Panc1 (cell line): Measurements from ENCODE around the gene SCAMP4. TPM values are rescaled to one million over a fixed set of nuclear protein-coding genes. Genes with fewer than 3 reads are reported as not detected.

Source experiments
- ATAC-seq: fragments of 200-7000 bp; cut with Tn5 transposase; 2 replicates; pipeline ENCODE4 v1.9.1; 2020; ENCODE audit warnings: mild to moderate bottlenecking, moderate library complexity
- BruUV-seq: library from RNA; stranded (reverse); fragments of 400-500 nt; replicated peaks from 2 replicates; lab custom pipeline; 2021; lab: Mats Ljungman, UMichigan
- CTCF ChIA-PET: fragments of 300-600 bp; sonication (Branson Sonifier 250); formaldehyde crosslinking; loops from one replicate; lab custom pipeline; 2022; ENCODE audit warnings: antibody characterized with exemption; lab: Charles Lee
- POLR2A ChIA-PET: fragments of 300-600 bp; sonication (Branson Sonifier 250); formaldehyde crosslinking; loops from one replicate; lab custom pipeline; 2022; ENCODE audit warnings: antibody characterized with exemption; lab: Charles Lee
- DNase-seq: peaks from one replicate; pipeline ENCODE4 v3.0.0-alpha.2; 2010; ENCODE audit warnings: low read depth, low spot score
- H3K27ac ChIP-seq: 2 replicates; pipeline ENCODE4 v1.5.1; 2011; ENCODE audit warnings: mild to moderate bottlenecking, low read length, inconsistent platforms
- H3K27me3 ChIP-seq: fragments of 200-500 bp; sonication (Bioruptor generic); 2 replicates; pipeline ENCODE4 v1.6.0; 2014; ENCODE audit warnings: low read length, inconsistent platforms; ENCODE audit not compliant: control insufficient read depth, insufficient read depth
- H3K36me3 ChIP-seq: fragments of 200-500 bp; sonication (Bioruptor generic); 2 replicates; pipeline ENCODE4 v1.5.1; 2014; ENCODE audit warnings: inconsistent platforms, mild to moderate bottlenecking, low read length, moderate library complexity; ENCODE audit not compliant: control insufficient read depth, insufficient read depth
- H3K4me1 ChIP-seq: 2 replicates; pipeline ENCODE4 v1.5.1; 2011; ENCODE audit warnings: inconsistent platforms, mild to moderate bottlenecking, low read length, moderate library complexity; ENCODE audit not compliant: control insufficient read depth, insufficient read depth
- H3K4me3 ChIP-seq, 2 experiments: 2 replicates each; pipeline ENCODE4 v1.5.1; 2011 to 2012; ENCODE audit warnings: low read depth in 2 of 2, low read length in 2 of 2, mild to moderate bottlenecking in 2 of 2, inconsistent platforms in 1 of 2, moderate library complexity in 1 of 2
- H3K9me3 ChIP-seq: fragments of 200-500 bp; sonication (Bioruptor generic); 2 replicates; pipeline ENCODE4 v1.5.1; 2014; ENCODE audit warnings: low read depth, mild to moderate bottlenecking, inconsistent platforms, low read length, moderate library complexity; ENCODE audit not compliant: control insufficient read depth, insufficient read depth
- CTCF ChIP-seq: fragments of 450-650 bp; IDR thresholded peaks from 2 replicates; pipeline ENCODE4 v1.5.1; 2017; ENCODE audit warnings: mild to moderate bottlenecking
- POLR2AphosphoS5 ChIP-seq: IDR thresholded peaks from 2 replicates; pipeline ENCODE4 v1.6.1; 2012; ENCODE audit warnings: mild to moderate bottlenecking, low read depth, low read length, moderate library complexity
- REST ChIP-seq, 2 experiments: IDR thresholded peaks; 2 replicates each; pipeline ENCODE4 v1.6.1; 2011 to 2012; ENCODE audit warnings: low read depth in 2 of 2, control low read depth in 1 of 2, low read length in 1 of 2, mild to moderate bottlenecking in 1 of 2, moderate library complexity in 1 of 2; ENCODE audit not compliant: insufficient read depth in 1 of 2
- SIN3A ChIP-seq: IDR thresholded peaks from 2 replicates; pipeline ENCODE4 v1.6.1; 2012; ENCODE audit warnings: low read depth, mild to moderate bottlenecking, low read length, moderate library complexity, borderline replicate concordance; ENCODE audit not compliant: insufficient read depth
- TCF7L2 ChIP-seq: IDR thresholded peaks from 2 replicates; pipeline ENCODE4 v1.6.1; 2011; ENCODE audit warnings: mild to moderate bottlenecking, low read depth, low read length, inconsistent platforms
- in situ Hi-C: cut with HindIII; loops from 2 replicates; pipeline ENCODE4 v1.10.0; 2016; ENCODE audit warnings: low sequenced_read_pairs, low pct_unique_long_range_greater_than_20kb
- intact Hi-C: fragments of 100-400 bp; cut with micrococcal nuclease; formaldehyde crosslinking; loops from one replicate; pipeline ENCODE4 v1.10.0; 2022; ENCODE audit not compliant: unreplicated experiment
- total RNA-seq: library from RNA; stranded (reverse); gene quantifications from one replicate; pipeline ENCODE4 v1.2.1, GENCODE V29; 2021; ENCODE audit not compliant: unreplicated experiment

The SCAMP4 gene
- total RNA-seq, 1 experiment from 2014 or later = 98.4 TPM

GRCh38 chr19:1893791-1894190 is 11.4 kb upstream of the SCAMP4 start:
- H3K4me1 ChIP-seq = peaks cover 3% of the 10 kb centered on the region; the same call in 1 of the 2 replicates
- H3K27ac ChIP-seq = no peak overlapping the region
- CTCF ChIA-PET = no interaction called here
- DNase-seq (no peak), ATAC-seq (no peak)
- no peaks in the 10 kb centered on the region for H3K27me3 ChIP-seq
- BruUV-seq = no TSS peak
- H3K9me3 ChIP-seq = no peaks in the 10 kb centered on the region
- intact Hi-C loops (no loop called here), in situ Hi-C loops (no loop called here)
- H3K36me3 ChIP-seq = no peaks in the 10 kb centered on the region
- TF ChIP-seq REST (IDR thresholded peaks at IDR 0.05; ENCODE audit: insufficient read depth in 1 of 2, low read depth in 2 of 2, low read length in 1 of 2) (no peak), SIN3A (no peak), CTCF (no peak), POLR2AphosphoS5 (no peak), TCF7L2 (no peak)
- POLR2A ChIA-PET = no interaction called here
- H3K4me3 ChIP-seq = no peak overlapping the region

- Histone ChIP-seq H3K36me3 (no peaks in the 10 kb centered on the region), H3K27ac (no peak overlapping the region), H3K9me3 (no peaks in the 10 kb centered on the region), H3K4me1 (peaks cover 3% of the 10 kb centered on the region; the same call in 1 of the 2 replicates), H3K4me3 (no peak overlapping the region), H3K27me3 (no peaks in the 10 kb centered on the region)
- no peak for TF ChIP-seq TCF7L2
- no peak for TF ChIP-seq CTCF
- no peak for TF ChIP-seq REST (IDR thresholded peaks at IDR 0.05; ENCODE audit: insufficient read depth in 1 of 2, low read depth in 2 of 2, low read length in 1 of 2)
- TF ChIP-seq SIN3A = no peak
- no peak for TF ChIP-seq POLR2AphosphoS5
- DNase-seq (no peak), ATAC-seq (no peak)
- in situ Hi-C loops (no loop called here), intact Hi-C loops (no loop called here)
- ChIA-PET POLR2A (no interaction called here), CTCF (no interaction called here)
- no TSS peak for BruUV-seq
Observed at GRCh38 chr19:1896508-1896907, 8.7 kb upstream of the SCAMP4 start.
